ENCODE results near the gene IL20.
"Not testable (repeated sequence)": the region's sequence is repeated elsewhere in the genome, so short reads cannot be mapped to it uniquely, and the experiment has no call there.

Gene IL20

DNA sequence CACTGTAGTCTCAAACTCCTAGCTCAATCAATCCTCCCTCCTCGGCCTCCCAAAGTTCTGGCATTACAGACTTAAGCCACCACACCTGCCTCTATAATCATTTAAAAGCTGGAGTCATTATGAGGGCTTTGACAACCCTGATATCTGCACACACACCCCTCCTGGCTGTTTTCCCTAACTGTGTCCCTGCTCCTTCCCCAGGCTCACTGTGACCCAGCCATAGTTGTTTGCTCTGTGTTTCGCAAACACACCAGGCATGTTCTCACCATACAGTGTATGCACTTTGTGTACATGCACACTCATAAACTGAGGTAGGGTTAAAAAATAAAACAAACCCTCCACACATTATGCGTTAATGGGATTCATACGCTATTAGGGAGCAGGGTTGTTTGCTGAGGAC, 21.8 kb upstream of the IL20 start:
- no peak for DNase-seq

DNA sequence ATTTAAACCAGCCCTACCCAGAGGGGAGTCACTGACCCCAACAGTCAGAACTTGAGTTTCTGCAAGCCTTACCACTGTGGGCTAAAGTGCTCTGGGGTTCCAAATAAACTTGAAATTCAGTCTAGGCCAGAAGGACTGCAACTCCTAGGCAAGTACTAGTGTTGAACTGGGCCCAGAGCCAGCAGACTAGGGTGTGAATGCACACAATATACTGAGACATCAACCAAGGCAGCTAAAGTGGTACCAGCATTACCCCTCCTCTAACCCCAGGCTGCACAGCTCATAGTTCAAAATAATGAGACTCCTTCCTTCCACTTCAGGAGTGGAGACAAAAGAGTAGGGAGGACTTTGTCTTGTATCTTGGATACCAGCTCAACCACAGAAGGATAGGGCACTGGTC, 18.9 kb upstream of the IL20 start:
- DNase-seq, result no peak

GRCh38 chr1:206847337-206847834, 18.0 kb upstream of the IL20 start:
- DNase-seq, result no peak

DNA sequence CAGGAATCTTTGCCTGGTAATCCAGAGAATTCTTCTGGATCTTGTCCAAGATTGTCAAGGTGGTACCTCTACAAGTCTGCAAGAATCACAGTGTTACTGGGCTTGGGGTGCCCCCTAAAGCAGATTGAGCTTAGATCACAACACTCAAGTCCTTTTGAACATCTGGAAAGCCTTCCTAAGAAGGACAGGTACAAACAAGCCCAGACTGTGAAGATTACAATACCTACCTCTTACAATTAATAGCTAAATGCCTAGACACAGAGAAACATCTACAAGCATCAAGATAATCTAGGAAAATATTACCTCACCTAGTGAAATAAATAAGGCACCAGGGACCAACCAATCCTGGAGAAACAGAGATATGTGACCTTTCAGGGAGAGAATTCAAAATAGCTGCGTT, 17.5 kb upstream of the IL20 start:
- DNase-seq, result no peak

DNA sequence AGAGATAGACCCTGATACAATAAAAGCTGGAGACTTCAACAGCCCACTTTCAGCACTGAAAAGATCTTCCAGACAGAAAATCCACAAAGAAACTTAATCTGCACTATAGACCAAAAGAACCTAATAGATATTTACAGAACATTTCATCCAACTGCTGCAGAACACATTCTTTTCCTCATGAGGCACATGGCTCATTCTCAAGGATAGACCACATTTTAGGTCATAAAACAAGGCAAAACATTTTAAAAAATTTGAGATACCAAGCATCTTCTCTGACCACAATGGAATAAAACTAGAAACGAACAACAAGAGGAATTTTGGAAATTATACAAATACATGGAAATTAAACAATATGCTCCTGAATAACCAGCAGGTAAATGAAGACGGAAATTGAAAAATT, 15.0 kb upstream of the IL20 start:
- no peak for DNase-seq

DNA sequence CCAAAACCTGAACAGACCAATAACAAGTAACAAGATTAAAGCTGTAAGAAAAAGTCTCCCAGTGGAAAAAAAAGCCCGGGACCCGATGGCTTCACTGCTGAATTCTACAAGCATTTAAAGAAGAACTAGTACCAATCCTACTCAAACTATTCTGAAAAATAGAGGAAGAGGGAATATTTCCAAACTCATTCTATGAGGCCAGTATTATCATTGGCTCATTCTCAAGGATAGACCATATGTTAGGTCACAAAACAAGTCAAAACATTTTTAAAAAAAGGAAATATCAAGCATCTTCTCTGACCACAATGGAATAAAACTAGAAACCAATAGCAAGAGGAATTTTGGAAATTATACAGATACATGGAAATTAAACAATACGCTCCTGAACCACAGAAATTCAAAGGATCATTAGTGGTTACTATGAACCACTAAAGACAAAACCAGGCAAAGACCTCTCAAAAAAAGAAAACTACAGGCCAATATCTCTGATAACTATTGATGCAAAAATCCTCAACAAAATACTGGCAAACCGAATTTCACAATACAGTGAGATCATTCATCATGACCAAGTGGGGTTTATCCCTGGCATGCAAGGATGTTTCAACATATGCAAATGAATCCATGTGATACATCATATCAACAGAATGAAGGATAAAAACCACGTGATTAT, 13.9 kb upstream of the IL20 start:
- no peak for DNase-seq

DNA sequence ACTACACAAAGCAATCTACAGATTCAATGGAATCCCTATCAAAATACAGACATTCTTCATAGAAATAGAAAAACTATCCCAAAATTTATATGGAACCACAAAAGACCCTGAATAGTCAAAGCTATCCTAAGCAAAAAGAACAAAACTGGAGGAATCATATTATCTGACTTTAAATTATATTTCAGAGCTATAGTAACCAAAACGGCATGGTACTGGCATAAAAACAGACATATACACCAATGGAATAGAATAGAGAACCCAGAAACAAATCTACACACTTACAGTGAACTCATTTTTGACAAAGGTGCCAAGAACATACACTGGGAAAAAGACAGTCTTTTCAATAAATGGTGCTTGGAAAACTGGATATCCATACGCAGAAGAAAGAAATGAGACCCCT, 12.8 kb upstream of the IL20 start:
- not testable (repeated sequence) for DNase-seq

- DNase-seq, result not testable (repeated sequence)
These were observed 11.7 kb upstream of the IL20 start for GRCh38 chr1:206853696-206854095.

DNA sequence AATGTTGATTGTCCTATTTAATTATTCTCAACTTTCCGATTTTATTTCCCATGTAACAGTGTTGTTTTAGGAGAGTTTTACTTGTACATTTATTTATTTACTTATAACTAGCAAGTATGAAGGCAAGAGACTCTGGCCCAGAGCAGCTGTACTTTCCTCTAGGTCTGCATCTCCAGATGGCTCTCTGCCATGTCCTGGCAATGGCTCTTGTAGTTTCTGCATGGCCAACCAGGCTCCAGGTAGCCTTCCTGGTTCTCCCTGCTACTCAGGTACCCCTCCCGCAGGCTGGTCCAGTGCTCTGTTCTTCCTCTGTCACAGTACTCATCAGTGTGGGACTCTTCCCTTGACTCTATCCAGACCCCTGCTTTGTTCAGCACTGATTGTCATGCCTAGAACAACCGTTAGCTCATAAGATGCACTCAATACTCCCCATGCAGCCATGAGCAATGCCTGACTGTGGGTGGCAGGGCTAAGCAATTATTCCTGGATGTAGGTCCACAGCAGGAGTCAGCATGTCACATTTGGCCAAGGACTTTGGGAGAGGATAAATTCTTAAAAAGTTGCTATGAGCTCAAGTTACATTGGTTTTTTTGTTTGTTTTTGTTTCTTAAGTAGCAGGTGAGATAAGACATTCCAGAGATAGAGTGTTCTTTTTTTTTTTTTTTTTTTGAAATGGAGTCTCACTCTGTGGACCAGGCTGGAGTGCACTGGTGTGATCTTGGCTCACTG, 10.9 kb upstream of the IL20 start:
- no peak for DNase-seq

DNA sequence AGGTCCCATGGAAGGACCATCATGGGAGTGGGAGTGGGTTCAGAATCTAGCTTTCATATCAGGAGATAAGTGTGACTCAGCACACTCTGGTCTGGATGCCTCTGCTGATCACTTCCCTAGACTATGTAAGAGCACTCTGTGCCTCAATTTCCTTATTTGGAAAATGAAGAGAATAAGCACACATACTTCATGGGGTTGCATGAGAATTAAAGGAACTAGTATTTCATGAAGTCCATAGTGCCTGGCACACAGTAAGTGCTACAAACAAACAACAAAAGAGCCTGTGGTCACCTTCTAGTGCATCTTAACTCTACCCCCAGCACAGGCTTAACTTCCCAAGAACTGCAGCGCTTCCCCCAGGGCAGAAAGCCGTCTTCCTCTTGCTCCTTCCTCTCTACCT, 9.6 kb upstream of the IL20 start:
- no peak for DNase-seq

GRCh38 chr1:206856674-206857464, 8.6 kb upstream of the IL20 start:
- DNase-seq, result no peak

GRCh38 chr1:206859082-206859521, 6.3 kb upstream of the IL20 start:
- DNase-seq, result no peak

DNA sequence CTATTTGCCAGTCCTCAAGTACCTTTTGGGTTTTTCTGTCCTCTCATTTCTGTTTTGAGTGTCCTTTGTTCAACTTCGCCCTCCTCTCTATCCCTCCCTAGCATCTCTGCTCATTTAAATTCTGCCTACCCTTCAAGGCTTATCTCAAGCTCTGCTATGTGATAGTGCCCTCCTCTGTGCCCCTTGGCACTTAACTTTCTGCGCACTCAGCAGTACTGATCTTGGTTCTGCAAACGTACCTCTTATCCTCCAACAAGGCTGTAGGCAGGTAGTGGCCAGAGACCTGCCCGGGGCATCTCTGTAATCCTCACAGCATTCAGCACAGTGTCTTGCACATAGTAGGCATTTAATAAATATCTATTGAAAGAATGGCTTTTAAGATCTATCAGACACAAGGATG, 5.3 kb upstream of the IL20 start:
- no peak for DNase-seq

DNA sequence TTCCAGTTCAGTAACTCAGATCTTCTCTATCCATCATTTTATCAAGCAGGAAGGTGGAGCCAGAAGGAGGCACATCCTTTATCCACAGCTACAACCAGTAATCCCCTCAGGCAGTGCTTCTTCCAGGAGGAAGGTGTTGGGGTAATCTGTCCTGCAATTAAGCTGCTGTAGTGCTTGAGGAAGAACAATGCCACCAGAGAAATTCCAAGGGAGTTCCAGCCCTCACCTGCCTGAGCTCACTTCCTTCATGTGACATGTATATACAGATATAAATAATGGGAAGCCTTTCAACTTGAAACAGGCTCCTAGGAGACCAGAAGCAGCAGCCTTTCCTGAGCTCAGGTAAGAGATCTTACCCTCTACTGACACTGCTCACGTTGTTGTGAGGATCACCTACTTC, 2.2 kb upstream of the IL20 start:
- DNase-seq, result no peak

GRCh38 chr1:206866062-206866461, 639 bp downstream of the IL20 start:
- DNase-seq, result no peak

DNA sequence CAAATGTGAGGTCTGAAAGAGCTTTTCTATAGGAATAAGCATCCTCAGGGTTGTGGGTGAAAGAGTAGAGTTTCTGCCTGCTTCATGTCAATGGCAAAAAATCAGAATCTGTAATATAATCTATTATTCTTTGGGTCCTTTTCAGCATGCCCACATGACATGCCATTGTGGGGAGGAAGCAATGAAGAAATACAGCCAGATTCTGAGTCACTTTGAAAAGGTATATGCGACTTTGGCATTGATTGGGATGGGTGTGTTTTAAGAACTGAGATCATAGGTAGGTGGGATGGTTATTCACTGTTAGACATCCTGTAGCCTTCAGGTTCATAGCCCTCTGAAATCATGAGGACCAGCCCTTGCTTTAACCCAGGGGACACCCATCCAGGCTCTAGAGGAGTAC, 1.8 kb downstream of the IL20 start:
- no peak for DNase-seq

DNA sequence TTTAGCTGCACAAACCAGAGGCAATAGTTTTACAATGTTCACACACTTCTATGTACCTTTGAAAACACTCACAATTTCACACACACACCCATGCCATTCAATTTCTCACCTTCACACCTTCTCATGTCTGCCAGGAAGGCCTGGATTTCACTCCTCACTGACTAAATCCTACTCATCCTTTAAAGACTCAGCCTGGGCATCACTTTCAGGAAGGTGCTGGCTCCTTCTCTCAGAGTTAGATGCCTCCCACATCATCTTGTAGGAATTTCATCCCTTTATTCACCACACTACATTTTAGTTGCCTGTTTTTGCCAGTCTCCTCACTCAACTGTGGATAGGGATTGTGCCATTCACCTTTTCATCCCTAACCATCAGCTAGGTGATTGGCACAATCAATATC, 2.3 kb downstream of the IL20 start:
- no peak for DNase-seq

GRCh38 chr1:206868264-206868663, 2.8 kb downstream of the IL20 start:
- no peak for DNase-seq

DNA sequence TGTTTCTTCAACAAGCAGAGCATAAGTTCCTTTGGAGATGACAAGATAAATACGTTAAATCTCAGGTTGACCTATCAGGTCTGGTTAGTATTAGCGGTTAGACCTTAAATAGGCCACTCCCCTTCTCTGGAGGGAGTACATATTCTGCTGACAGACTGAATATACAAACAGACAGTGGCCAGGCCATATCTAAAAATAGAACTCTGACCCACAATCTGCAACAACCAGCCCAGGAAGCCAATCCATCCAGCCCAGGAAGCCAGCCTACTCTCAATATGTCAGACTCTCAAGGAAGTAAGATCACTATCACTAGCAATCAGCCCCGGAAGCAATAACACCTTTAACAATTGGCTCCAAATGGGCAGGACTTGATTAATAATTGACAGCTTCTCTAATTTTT, 6.7 kb downstream of the IL20 start:
- no peak for DNase-seq

DNA sequence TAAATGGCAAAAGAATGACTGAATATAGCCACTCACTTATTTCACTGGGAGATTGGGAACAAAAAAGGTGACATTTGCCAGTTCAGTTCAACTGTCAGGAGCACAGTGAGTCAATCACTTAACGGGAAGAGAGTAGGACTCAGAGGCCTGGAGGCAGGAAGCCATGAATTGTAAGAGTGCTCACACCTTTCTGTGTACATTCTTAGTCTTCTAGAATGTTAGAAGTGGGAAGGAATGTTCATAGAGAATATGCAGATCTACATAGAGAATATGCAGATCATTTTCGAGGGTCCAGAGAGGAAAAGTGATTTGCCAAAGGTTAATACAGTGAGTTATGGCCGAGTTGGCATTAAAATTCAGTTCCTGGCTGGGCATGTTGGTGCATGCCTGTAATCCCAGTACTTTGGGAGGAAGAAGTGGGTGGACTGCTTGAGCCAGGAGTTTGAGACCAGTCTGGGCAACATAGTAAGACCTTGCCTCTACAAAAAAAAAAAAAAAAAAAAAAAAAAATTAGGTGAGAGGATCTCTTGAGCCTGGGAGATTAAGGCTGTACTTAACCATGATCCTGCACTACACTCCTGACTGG, 8.3 kb downstream of the IL20 start:
- no peak for DNase-seq

DNA sequence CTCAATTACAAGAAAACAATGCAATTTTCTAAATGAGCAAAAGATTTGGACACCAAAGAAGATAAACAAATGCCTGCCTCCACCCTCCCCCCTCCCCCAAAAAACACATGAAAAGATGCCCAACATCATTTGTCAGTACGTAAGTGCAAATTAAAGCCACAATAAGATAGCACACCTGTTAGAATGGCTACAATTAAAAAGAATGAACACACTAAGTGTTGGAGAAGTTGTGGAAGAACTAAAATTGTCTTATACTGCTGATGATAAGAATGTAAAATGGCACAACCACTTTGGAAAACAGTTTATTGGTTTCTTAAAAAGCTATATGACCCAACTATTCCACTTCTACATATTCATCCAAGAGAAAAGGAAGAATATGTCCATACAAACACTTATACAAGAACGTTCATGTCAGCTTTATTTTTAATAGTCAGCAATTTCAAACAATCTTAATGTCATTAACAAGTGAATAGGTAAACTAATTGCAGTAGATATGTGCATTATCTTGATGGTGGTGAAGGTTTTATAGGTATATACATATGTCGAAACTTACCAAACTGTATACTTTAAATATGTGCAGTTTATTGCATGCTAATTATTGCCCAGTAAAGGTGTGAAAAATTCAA, 10.4 kb downstream of the IL20 start:
- no peak for DNase-seq

DNA sequence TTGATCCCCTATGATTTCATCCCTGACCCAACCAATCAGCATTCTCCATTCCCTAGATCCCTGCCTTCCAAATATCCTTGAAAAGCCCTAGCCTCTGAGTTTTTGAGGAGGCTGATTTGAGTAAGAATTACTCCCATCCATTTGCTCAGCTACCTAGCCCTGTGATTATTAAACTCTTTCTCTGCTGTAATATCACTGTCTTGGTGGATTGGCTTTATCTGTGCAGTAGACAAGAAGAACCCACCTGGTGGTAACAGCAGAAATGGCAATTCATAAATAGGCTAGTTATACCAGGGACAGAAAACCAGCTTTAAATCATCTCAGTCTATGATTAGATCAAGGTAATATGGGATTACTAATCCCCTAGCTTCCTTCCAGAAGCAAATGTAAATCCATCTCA, 13.0 kb downstream of the IL20 start:
- peak; percentile 37 for DNase-seq

- no peak for DNase-seq
These were observed 14.9 kb downstream of the IL20 start for GRCh38 chr1:206880314-206880713.
